ENCODE results near the gene PITX1. TPM values are rescaled to one million over a fixed set of nuclear protein-coding genes. Genes with fewer than 3 reads are reported as not detected.
"Not testable (repeated sequence)": the region's sequence is repeated elsewhere in the genome, so short reads cannot be mapped to it uniquely, and the experiment has no call there.

PITX1 gene
- total RNA-seq: under 1 TPM; 0.18 TPM

DNA sequence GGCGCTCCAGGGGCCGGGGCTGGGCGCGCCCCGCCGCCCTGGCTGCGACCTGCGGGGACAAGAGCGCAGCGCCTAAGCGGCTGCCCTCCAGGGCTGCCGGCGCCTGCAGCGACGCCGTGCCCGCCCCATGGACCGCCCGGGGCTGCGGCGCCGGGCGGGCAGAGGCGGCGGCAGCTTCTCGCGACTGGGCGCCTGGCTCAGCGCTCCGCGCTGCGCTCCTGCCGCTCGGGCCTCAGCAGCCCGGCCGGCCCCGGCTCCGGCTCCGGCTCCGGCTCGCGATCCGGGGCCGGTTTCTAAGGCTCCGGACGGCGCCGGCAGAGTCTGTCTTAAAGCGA, at the start of gene PITX1:
TSS of gene PITX1 (minus strand) at position 328 of the 335 bp plus-strand sequence. CDS start 347 bp downstream, outside the sequence.
- POLR2A ChIA-PET: no interaction called here
- peaks cover 2% of the 10 kb centered on the region for H3K36me3 Mint-ChIP-seq (ENCODE audit: low read depth)
- DNase-seq (no peak), ATAC-seq (peak; percentile 37)
- peaks cover 33% of the 10 kb centered on the region for H3K4me1 Mint-ChIP-seq
- H3K4me3 Mint-ChIP-seq: peak within 1 kb of the TSS; percentile 63
- CTCF ChIA-PET: interaction anchor here (0.6 to 1.2 kb wide), 3 partner anchors 156 to 329 kb away, joined by 3 to 4 read pairs (median 3); no protein-coding TSS in a partner anchor
- intact Hi-C loops (cut with DNase I, micrococcal nuclease): loop anchor here (2.0 to 10.0 kb wide), 3 partner anchors 69 to 158 kb away; no protein-coding TSS in a partner anchor
- peaks cover 4% of the 10 kb centered on the region for H3K9me3 Mint-ChIP-seq (ENCODE audit: low read depth)
- peaks cover 82% of the 10 kb centered on the region for H3K27me3 Mint-ChIP-seq
- no peak within 1 kb of the TSS for H3K27ac Mint-ChIP-seq

DNA sequence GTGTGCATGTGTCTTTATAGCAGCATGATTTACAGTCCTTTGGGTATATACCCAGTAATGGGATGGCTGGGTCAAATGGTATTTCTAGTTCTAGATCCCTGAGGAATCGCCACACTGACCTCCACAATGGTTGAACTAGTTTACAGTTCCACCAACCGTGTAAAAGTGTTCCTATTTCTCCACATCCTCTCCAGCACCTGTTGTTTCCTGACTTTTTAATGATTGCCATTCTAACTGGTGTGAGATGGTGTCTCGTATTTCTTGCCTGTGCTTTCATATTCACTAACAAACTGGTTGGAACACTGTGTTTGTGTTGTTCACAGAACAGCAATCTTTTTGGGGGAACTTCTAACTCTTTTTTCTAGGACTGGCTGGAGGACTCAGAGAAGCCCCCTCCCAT, 49.3 kb upstream of the PITX1 start:
- DNase-seq; ATAC-seq; H3K27me3 Mint-ChIP-seq; CTCF ChIA-PET; H3K4me3 Mint-ChIP-seq; H3K36me3 Mint-ChIP-seq (ENCODE audit: low read depth); intact Hi-C loops (cut with DNase I, micrococcal nuclease); H3K9me3 Mint-ChIP-seq (ENCODE audit: low read depth); POLR2A ChIA-PET; H3K4me1 Mint-ChIP-seq; H3K27ac Mint-ChIP-seq: not testable (repeated sequence)

DNA sequence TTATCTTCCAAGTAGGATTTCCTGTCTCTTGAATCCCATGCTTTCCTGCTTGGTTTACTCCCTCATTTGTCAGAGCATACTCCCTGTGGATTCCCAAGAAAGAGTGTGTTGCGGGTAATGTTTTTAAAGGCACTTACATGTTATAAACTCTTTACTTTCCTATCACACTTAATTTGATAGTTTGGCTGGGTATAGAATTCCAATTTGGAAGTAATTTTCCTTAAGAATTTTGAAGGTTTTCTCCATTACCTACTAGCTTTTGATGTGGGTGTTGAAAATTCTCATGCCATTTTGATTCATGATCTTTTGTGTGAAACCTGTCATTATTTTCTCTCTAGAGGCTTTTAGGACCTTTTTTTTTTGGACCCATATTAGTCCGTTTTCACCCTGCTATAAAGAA, 47.2 kb upstream of the PITX1 start:
- no peak overlapping the region for H3K27ac Mint-ChIP-seq
- peaks cover 9% of the 10 kb centered on the region for H3K9me3 Mint-ChIP-seq (ENCODE audit: low read depth)
- POLR2A ChIA-PET: no interaction called here
- H3K27me3 Mint-ChIP-seq: peaks cover 2% of the 10 kb centered on the region
- H3K4me1 Mint-ChIP-seq: no peaks in the 10 kb centered on the region
- intact Hi-C loops (cut with DNase I, micrococcal nuclease): no loop called here
- CTCF ChIA-PET: no interaction called here
- H3K36me3 Mint-ChIP-seq (ENCODE audit: low read depth): no peaks in the 10 kb centered on the region
- DNase-seq (no peak), ATAC-seq (no peak)
- no peak overlapping the region for H3K4me3 Mint-ChIP-seq

DNA sequence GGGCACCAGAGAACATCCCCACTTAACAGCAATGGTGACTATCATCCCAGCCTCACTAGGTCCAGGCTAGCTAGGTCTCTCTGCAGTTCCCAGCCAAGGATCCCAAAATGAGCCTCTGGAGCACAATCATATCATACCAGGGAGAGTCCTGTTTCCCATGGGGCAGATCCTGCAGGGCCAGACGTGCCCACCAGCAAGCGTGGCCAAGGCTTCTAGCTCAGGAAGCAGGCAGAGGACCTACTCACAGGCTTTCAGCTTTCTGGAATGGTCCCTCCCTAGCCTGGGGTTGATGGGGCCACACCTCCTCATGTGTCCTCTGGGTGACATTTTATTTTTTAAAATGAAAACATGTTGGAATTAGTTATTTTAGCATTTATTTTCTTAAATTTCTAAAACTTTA, 45.7 kb upstream of the PITX1 start:
- peaks cover under 1% of the 10 kb centered on the region for H3K27me3 Mint-ChIP-seq
- H3K36me3 Mint-ChIP-seq (ENCODE audit: low read depth): no peaks in the 10 kb centered on the region
- H3K4me3 Mint-ChIP-seq: no peak overlapping the region
- no peak overlapping the region for H3K27ac Mint-ChIP-seq
- ChIA-PET CTCF (interaction anchor here (0.7 kb wide), 1 partner anchor 570 kb away, joined by 3 read pairs; no protein-coding TSS in a partner anchor), POLR2A (no interaction called here)
- DNase-seq (no peak), ATAC-seq (no peak)
- H3K9me3 Mint-ChIP-seq (ENCODE audit: low read depth): peaks cover 9% of the 10 kb centered on the region
- intact Hi-C loops (cut with DNase I, micrococcal nuclease): no loop called here
- no peaks in the 10 kb centered on the region for H3K4me1 Mint-ChIP-seq

DNA sequence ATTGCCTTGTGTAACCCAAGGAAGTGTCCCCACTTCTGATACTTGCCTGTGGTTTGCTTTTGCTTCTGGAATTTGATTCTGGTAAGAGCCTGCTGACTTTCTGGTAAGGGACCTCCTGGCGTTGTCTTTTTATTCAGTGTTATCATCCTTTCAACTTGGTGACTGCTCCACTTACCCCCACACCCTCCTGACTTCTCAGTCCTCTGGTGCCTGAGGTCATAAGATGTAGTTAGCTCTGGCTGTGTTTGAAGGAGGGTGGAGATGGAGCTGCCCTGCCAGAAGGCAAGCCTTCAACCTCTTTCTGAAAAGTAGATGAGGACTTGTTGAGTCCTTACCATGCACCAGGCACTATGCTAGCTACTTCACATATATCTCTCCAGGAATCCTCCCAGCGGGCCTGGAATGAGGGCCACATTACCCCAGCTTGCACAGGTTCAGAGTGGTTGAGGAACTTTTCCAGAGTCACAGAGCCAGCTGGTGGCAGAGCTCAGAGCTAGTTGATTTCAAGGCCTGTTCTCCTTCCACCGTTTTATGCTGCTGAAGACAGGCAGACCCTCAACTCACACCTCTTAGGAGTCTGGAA, 45.2 kb upstream of the PITX1 start:
- H3K4me3 Mint-ChIP-seq: no peak overlapping the region
- CTCF ChIA-PET: interaction anchor here (0.7 kb wide), 1 partner anchor 571 kb away, joined by 3 read pairs; no protein-coding TSS in a partner anchor
- no peaks in the 10 kb centered on the region for H3K4me1 Mint-ChIP-seq

DNA sequence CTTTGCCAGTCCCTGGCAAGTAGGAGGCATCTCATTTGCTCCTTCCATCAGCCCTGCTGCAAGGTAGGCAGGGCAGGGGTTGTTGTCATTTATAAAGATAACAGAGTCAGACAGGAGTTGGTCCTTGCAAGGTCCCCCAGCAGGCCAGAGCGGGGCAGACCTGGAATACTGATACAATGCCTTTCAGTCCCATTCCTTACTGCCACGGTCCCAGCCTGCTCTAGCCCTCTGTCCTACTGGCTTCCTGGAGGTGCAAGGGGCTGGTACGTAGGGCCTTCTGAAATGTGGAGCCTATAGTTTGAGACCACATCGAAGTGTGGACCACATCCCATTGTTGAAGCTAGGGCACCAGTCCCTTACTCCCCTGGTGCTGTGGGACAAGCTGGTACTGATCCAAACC, 42.8 kb upstream of the PITX1 start:
- no peak overlapping the region for H3K4me3 Mint-ChIP-seq
- no peaks in the 10 kb centered on the region for H3K27me3 Mint-ChIP-seq
- intact Hi-C loops (cut with DNase I, micrococcal nuclease): no loop called here
- no peaks in the 10 kb centered on the region for H3K36me3 Mint-ChIP-seq (ENCODE audit: low read depth)
- H3K4me1 Mint-ChIP-seq: no peaks in the 10 kb centered on the region
- ATAC-seq: no peak
- no peak for DNase-seq
- H3K9me3 Mint-ChIP-seq (ENCODE audit: low read depth): peaks cover 9% of the 10 kb centered on the region
- no peak overlapping the region for H3K27ac Mint-ChIP-seq
- ChIA-PET POLR2A (no interaction called here), CTCF (no interaction called here)

More for the DNA sequence above, 45.2 kb upstream of the PITX1 start:
- H3K27me3 Mint-ChIP-seq: no peaks in the 10 kb centered on the region
- no peak for ATAC-seq
- no peak overlapping the region for H3K27ac Mint-ChIP-seq
- intact Hi-C loops (cut with DNase I, micrococcal nuclease): no loop called here
- no peaks in the 10 kb centered on the region for H3K36me3 Mint-ChIP-seq (ENCODE audit: low read depth)
- DNase-seq: no peak
- POLR2A ChIA-PET: no interaction called here
- peaks cover 9% of the 10 kb centered on the region for H3K9me3 Mint-ChIP-seq (ENCODE audit: low read depth)

DNA sequence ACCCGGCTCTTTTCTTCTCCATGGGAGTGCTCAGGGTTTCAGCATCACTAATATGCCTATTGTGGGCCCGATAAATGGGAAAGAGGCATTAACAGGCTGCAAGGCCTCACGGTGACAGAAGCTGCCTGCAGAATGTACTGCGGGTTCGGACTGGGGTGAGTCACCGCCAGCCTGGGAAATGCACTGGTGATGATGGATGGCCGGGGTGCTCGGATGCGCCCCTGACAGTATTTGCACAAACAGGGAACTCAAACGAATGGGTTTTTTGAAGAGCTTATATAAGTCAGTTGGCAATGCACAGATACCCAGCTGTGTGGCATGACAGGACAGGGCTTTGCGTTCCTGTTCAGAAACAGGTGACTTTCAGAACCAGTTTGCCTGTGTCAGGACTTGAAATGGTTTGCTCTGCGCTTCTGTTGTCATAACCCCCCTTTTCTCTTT, 42.0 kb upstream of the PITX1 start:
- H3K4me3 Mint-ChIP-seq: no peak overlapping the region
- ATAC-seq: no peak
- DNase-seq: no peak
- no peaks in the 10 kb centered on the region for H3K4me1 Mint-ChIP-seq
- intact Hi-C loops (cut with DNase I, micrococcal nuclease): no loop called here
- H3K27ac Mint-ChIP-seq: no peak overlapping the region
- no peaks in the 10 kb centered on the region for H3K36me3 Mint-ChIP-seq (ENCODE audit: low read depth)
- H3K27me3 Mint-ChIP-seq: no peaks in the 10 kb centered on the region
- peaks cover 4% of the 10 kb centered on the region for H3K9me3 Mint-ChIP-seq (ENCODE audit: low read depth)
- CTCF ChIA-PET: no interaction called here
- POLR2A ChIA-PET: no interaction called here

DNA sequence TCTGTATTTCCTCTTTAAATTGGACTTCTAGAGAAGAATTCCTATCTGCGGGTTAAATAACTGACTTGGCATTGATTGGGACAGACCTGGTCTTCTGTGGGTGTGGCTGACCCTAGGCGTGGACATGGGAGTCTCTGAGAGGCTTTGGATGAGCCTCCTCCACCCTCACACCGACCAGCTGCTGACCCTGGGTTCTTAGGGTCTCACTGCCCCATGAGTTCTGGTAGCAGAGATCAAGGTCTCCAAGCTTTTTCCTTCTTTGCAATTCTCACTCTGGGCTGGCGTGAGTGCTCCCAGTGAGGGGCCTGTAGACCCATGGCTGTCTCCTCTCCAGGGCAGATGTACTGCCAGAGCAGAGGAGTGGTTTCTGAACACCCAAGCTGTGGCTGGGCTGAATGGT, 41.6 kb upstream of the PITX1 start:
- H3K9me3 Mint-ChIP-seq (ENCODE audit: low read depth): no peaks in the 10 kb centered on the region
- DNase-seq (no peak), ATAC-seq (no peak)
- intact Hi-C loops (cut with DNase I, micrococcal nuclease): no loop called here
- H3K36me3 Mint-ChIP-seq (ENCODE audit: low read depth): no peaks in the 10 kb centered on the region
- no peaks in the 10 kb centered on the region for H3K4me1 Mint-ChIP-seq
- H3K27me3 Mint-ChIP-seq: no peaks in the 10 kb centered on the region
- ChIA-PET POLR2A (no interaction called here), CTCF (no interaction called here)
- no peak overlapping the region for H3K27ac Mint-ChIP-seq
- no peak overlapping the region for H3K4me3 Mint-ChIP-seq

DNA sequence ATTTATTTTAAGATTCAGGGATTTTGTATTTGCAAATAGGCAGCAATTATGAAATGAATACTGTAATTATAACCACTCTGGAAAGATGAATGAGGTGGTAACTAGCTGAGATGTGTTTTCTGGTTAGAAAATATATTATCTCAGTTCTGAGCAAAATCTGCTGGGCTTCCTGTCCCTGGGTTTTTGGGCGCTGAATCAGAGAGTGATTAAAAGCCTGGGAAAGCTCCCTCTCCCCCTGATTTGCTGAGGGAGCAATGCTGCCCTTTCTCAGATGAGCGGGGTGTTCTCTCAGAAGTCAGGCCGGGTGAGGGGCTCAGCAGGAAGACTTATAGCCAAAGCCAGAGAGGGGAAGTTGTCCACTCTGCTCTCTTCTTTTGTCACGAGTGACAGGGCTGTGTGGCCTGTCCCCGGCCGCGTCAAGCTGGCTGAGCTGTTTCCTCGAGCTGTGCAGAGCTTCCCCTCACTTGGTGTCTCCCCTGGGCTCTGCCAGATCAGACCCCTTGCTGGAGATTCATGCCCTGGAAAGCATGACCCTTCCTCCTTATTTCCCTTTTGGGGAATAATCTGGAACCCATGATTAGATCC, 39.8 kb upstream of the PITX1 start:
- no peaks in the 10 kb centered on the region for H3K36me3 Mint-ChIP-seq (ENCODE audit: low read depth)
- H3K27me3 Mint-ChIP-seq: no peaks in the 10 kb centered on the region
- DNase-seq (no peak), ATAC-seq (no peak)
- no peak overlapping the region for H3K27ac Mint-ChIP-seq
- no peaks in the 10 kb centered on the region for H3K4me1 Mint-ChIP-seq
- intact Hi-C loops (cut with DNase I, micrococcal nuclease): no loop called here
- ChIA-PET POLR2A (no interaction called here), CTCF (no interaction called here)
- no peak overlapping the region for H3K4me3 Mint-ChIP-seq
- H3K9me3 Mint-ChIP-seq (ENCODE audit: low read depth): no peaks in the 10 kb centered on the region

DNA sequence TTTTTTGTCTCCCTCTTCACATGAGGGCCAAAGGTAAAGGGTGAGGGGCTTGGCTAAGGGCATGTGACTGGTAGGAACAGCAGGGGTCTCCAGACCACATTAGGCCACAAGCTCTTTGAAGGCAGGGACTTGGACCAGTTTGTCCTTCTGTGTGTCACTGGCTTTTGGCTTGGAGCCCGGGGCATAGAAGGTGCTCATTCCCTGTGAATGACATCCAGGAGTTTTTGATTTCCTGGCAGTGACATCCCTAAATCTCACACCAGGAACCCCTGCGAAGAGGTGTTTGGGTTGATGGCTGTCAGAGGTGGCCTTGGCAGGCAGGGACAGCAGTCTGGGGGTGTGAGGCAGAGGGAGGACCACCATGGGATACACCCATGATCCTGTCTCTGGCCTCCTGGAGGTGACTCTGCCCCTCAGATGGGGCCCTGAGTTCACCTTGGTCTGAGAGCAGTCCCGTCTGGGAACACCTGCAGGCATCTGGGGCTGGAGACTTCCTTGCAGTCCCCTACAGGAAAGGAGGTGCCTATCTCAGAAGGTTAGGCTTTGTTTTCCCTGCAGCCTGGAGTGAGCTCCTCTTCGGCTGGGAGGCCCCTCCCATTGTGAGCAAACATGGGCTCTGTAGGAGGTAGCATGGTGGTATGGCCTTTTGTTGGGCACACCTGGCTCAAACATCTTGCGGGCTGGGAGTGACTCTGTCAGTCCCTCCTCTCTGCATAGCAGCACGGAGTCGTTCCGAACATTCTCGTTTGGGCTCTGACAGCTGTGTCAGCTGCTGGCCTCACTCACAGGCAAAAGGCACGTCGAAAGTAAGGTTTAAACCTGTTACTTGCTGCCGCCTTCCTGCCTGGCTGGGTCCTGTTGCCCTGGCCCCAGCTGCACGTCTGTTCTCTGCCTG, 38.6 kb upstream of the PITX1 start:
- Mint-ChIP-seq H3K4me3 (no peak overlapping the region), H3K4me1 (no peaks in the 10 kb centered on the region), H3K36me3 (ENCODE audit: low read depth) (no peaks in the 10 kb centered on the region), H3K9me3 (ENCODE audit: low read depth) (no peaks in the 10 kb centered on the region), H3K27ac (no peak overlapping the region), H3K27me3 (no peaks in the 10 kb centered on the region)
- DNase-seq (no peak), ATAC-seq (no peak)
- intact Hi-C loops (cut with DNase I, micrococcal nuclease): no loop called here
- CTCF ChIA-PET: no interaction called here
- POLR2A ChIA-PET: no interaction called here

DNA sequence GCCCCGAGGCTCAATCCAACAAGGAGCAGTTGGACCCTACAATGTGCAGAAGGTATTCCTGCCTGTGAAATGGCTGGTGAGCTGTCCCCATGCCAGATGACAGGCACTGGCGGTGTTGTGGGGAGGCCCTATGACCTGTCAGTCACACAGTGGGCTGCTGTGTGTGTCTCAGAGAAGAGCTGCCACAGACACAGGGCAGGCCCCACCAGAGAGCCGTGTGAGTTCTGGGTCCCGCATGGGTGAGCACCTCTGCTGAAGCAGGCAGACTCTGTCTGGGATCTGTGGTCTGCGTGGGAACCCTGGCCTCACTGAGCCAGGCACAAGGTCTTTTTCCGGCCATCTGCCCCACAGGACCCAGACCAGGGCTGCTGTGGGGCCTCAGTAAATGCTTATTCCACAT, 37.3 kb upstream of the PITX1 start:
- ChIA-PET CTCF (no interaction called here), POLR2A (no interaction called here)
- Mint-ChIP-seq H3K36me3 (ENCODE audit: low read depth) (no peaks in the 10 kb centered on the region), H3K27me3 (no peaks in the 10 kb centered on the region), H3K4me1 (no peaks in the 10 kb centered on the region), H3K4me3 (no peak overlapping the region), H3K9me3 (ENCODE audit: low read depth) (no peaks in the 10 kb centered on the region), H3K27ac (no peak overlapping the region)
- intact Hi-C loops (cut with DNase I, micrococcal nuclease): no loop called here
- DNase-seq (no peak), ATAC-seq (no peak)
